Stimulated activated CD8-positive, alpha-beta memory T cell treated with anti-CD3 and anti-CD28 coated beads, Interleukin-2, amount 100 ng/mL, for 1 hour (primary cell): ENCODE measurements around the gene TEX35.
"Not testable (repeated sequence)": the region's sequence is repeated elsewhere in the genome, so short reads cannot be mapped to it uniquely, and the experiment has no call there.

Source experiments
- DNase-seq, 2 donors: peaks; one replicate each; pipeline ENCODE4 v3.0.0-alpha.2; 2020; ENCODE audit warnings: low read depth in 2 of 2

The TEX35 gene

DNA sequence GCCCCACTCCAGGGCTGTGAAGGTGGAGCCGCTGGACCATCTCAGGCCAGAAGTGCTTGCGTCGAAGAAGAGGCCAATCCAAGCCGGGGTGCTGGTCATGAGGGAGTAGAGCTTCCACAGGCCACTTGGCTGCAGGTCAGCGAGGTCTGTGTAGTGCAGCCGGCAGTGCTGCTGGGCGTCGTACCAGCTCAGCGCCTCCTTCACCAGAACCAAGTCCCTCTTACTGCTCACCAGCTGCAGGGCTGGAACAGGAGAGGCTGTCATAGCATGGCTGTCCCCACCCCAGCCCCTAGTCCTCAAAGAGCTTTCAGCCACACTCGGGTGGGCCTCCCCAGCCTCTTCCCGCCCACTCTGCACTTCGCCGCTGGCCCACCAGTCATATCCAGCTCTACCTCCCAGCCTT, 18.3 kb upstream of the TEX35 start:
- DNase-seq: no peak

DNA sequence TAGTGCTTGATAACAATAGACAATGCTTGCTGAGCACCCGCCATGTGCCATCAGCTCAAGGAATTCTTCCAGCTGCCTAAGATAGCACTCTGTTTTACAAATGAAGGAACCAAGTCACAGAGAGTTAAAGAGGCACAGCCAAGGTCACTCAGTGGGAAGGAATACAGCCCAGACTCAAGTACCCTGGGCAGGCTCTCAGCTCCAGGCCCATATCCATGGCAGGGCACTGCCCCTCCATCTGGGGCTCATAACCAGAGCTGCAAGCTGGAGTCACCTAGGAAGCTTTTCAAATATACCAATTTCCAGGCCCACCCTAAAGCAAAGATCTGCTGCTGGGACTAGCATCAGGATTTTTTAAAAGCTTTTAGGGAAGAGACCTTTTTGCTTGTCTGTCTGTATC, 17.8 kb upstream of the TEX35 start:
- DNase-seq: no peak

DNA sequence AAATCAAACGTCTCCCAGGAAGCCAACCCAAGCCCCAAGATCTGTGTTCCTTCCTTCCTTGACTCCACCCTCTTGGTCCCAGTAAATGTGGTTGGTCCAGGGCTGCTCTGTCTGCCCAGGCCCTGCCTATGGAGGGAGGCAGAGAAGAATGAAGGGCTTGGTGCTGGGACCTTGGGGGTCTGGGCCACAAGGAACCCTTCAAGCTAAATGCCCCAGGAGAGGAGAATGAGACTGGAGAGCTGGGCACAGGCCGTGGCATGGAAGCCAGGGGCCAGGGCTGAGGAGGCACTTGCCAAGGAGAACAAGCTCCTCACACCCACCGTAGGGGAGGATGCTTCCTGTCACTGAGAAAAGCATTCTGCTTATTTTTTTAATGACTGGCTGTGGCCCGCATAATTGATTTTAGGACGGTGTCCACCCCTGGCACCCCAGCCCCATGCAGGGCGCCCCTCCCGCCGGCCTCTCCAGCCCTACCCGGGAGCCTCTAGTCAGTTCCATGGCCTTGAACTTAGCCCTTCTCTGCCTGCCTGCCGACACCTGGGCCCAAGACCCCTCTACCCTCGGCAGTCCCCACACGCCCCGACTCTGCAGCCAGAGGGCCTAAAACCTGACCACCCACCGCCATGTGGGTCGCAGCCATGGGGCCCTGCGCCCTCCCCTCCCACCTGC, 17.0 kb upstream of the TEX35 start:
- no peak for DNase-seq

DNA sequence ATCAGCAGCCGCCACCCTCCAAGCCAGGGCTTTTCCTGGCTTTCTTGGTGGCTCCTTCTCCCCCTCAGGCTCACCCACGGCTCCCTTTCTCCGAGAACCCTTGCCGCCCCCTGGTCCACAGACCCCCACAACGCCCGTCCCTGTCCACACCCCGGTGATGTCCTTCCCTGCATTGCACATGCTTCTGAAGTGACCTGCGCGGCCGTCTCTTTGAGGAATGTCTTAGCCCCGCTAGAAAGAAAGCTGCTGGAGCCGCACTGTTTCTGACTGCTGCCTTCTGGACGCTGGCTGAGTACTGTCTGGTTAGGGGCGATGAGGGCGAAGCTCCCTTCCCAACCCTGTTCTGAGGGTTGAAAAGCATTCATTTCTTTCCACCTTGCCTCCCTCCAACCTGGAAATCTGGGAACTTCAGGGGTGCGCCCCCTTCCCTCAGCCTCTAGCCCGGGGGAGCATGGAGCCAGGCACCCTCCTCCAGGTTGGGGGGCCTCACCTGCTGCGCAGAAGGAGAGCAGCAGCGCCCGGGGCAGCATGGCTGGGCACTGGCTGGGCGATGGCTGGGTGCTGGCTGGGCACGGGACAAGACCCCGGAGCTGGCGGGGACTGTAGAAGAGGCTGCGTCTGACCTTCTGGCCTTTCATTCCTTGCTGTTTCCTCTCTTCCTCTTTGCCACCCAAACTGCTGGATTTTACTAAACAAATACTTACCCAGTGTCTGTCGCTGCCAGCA, 16.3 kb upstream of the TEX35 start, which contains the start of gene CLEC20A:
Gene CLEC20A, minus strand, starts transcription at position 555 of the 726 bp plus-strand sequence. Its CDS starts 25 bp downstream, at position 530.
- no peak for DNase-seq

DNA sequence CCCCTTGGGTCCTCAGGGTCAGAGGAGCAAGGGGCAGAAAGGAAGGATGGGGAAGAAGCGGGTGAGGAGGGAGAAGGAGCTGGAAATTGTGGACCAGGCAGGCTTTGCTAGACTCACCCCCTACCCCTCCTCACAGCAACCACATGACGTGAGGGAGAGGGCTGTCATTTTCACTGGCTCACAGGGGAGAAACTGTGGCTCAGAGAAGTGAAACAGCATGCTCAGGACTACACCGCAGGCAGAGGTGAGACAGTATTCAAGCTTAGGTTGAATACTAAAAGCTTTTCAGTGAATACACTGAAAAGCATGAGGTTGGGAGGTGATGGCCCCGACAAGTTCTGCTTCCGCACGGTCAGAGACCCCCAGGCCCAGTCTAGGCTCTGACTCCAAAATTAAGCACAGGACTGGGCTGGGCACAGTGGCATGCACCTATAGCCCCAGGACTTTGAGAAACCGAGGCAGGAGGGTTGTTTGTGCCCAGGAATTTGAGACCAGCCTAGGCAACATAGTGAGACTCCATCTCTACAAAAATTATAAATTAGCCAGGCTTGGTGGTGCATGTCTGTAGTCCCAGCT, 14.9 kb upstream of the TEX35 start:
- DNase-seq: no peak

DNA sequence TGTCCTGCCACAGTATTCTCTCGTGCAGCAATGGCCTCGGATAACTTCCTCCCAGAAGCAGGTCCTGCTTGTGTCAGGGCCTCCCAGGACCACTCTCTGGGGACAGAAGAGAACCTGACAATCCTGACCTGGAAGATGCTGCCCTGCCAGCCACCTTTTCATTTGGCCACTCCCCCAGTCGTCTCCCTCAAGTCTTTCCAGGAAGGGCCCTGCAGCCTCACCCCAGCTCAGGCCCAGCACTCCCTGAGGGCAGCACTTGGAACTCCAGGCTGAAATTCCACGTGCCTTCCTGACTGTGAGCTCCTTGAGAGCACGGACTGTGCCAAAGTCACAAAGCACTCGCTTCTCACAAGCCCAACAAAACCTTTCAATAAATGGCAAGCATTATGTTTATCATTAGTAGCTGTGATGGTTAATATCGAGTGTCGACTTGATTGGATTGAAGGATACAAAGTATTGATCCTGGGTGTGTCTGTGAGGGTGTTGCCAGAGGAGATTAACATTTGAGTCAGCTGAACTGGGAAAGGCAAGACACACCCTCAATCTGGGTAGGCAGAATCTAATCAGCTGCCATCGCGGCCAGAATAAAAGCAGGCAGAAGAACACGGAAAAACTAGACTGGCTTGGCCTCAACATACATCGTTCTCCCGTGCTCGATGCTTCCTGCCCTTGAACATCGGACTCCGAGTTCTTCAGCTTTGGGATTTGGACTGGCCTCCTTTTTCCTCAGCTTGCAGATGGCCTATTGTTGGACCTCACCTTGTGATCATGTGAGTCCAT, 13.8 kb upstream of the TEX35 start:
- no peak for DNase-seq

DNA sequence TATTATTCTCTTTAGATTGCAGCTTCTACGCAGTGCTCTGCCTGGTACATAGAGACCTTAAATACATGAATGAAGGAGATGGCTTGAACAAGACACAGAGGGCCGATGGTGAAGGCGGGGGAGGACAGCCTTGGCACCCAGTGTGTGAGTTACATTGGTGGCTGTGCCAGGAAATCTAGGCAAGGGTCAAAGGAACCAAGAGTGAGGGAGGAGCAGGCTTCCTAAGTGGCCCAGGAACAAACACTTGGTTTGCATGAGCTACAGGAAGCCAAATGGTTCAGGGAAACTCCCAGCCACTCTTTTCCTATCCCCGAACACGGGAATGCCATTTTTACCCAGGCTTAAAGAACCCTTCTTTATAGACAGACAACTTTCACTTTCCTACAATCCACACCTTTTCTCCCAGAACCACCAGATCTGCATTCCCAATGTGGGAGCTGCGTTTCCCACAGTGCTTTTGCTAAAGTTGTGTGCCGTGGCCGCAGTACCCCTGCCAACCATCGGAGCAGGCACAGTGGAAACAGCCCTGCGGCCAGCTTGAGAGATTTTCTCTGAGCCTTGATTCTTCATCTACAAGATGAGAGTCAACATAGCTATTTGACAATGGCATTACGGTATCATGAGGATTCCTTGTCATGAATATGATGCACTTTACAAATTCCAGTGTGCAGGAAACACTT, 12.7 kb upstream of the TEX35 start:
- DNase-seq: no peak

DNA sequence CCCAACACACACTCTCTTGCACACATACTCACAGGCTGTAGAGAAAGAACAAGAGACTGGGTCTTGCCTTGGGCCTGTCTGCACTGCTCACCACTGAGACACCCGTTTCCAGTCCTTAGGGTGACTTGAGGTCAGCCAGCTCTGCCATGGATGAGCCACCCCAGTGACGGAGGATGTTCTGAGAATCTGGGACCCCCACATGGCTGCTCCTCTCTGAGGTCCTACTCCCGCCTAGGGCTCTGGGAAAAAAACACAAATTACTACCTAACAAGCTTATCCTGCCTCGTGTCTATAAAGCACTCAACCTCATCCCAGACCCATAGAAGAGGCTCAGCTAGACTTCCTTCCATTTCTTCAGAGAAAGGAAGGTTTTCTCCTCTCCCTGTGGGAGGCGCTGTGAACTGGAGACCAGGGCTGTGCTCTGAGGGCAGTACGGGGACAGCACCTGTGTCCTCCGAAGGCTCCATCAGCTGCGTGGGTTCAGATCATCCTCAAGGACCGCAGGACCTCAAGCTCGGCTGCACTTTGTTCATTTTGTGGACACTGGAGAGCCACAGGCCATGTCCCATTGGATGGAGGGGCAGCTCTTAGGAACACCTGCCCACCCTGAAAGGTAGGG, 11.9 kb upstream of the TEX35 start:
- DNase-seq: no peak

DNA sequence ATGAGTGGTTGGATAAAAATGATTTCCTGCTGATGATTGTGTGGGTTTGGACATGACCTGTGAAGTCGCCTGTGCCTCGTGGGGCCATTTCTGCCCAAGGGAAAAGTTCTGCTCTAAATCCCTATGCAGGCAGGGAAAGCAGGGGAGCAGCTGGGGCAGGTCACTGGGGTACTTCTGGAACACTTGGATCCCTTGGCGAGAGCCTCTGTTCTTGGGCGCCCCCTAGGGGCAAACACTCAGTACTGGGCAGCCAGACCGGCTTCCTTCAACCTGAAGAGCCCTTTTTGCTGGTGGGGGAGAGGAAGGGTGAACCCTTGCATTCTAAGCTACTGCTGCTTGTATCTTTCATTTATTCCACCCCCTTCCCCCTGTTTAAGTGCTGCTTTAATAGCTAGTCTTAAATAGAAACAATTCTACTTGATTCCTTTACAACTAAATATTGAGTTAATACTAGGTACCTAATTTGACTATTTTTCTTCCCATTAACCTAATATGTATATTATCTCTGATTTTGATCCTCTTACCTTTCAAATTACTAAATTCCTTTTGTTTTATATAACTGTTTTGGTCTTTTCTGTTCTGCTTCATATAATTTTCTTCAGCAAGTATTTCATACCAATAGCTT, 11.1 kb upstream of the TEX35 start:
- peak in 1 of 2 donors; percentile 16 for DNase-seq

DNA sequence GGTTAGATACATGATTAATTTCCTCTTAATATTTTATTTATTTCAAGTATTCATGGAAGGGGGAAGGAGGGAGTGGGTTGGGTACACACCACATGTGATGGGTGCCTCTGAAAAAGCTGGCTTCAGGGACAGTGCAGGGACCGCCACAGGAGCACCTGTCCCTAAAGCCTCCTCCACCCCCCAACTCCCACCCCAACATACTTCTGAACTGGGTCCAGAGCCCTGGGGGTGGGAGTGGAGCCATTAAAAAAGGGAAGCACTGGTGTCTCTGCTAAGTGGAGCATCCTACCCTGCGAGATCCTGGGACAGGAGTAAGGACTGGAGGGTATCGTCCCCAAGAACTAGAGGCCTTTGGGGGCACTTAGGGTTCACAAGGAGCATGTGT, 10.6 kb upstream of the TEX35 start:
- no peak for DNase-seq

DNA sequence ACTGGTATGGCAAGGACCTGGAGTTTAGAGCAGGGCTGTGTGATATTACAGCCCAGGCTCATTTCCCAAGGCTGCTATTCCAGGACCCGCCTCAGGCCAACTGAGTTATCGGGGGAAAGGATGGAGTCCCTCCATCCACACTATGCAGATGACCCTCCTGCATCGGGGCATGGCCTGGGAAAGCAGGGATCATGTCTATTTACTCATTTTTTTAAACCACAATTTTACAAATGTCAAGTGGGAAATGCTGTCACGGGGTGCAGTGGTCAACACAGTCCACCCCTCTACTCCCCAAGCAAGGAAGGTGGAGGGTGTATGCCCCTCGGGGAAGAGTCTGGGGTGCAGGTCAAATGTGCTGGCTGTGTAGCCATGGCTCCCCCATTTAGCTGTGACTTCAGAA, 10.1 kb upstream of the TEX35 start:
- no peak for DNase-seq

DNA sequence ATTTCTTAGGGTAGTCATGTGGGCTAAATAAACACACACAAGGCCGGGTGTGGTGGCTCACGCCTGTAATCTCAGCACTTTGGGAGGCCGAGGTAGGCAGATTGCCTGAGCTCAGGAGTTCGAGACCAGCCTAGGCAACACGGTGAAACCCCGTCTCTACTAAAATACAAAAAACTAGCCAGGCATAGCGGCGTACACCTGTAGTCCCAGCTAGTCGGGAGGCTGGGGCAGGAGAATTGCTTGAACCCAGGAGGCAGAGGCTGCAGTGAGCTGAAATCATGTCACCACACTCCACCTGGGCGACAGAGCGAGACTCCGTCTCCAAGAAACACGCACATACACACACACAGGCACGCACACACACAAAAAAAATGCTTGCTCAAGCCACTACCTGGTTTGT, 9.6 kb upstream of the TEX35 start:
- DNase-seq: not testable (repeated sequence)

DNA sequence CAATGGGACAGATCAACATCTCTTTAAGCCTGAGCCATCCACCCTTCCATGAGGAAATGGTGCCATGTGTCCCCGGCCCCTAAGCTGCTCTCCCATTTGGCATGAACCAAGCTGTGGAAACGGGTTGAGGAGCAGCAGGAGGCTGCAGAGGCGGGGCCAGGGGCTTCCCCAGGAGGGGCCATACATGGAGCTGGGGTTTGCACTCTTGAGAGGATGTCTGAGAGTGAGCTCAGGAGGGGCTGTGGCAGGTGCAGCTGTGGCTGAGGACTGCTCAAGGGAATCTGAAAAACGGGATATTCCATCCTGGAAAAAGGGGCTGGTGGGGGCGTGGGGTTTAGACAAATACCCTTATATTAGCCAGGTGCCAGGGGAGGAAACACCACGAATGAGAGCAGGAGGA, 9.1 kb upstream of the TEX35 start:
- no peak for DNase-seq

DNA sequence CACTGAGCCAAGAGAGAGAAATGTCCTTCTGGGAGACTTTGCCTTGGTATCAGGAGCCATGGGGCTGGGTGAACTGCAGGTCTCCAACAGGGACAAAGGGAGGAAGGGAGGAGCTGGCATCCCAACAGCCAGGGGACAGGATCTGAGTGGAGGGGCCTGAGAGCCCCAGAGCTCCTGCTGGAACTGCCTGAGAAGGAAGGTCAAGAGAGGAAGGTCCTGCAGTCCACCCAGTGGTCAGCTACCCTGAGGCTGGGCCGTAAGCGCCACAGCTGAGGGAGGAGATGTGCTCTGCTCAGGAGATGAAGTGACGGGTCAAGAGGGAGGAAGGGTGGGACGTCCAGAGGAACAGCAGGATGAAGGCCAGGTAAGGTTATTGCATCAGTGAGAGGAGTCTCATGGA, 8.6 kb upstream of the TEX35 start:
- no peak for DNase-seq

DNA sequence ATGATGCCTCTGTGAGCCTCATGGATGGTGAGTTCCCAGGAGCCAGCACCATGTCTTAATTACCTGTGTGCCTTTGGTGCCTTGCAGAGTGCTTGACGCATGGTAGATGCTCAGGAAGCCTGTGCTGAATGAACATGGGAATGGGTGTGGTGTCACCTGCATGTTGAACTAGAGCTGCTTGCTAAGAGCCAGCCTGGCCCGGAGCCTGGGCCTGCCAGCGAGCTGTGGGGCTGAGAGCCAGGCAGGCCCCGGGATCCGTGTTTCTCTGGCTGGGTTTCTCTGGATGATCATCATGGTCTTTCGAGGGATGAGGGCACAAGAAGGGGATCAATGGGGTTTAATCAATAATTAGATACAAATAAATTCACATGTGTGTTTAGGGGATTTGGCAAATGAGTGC, 6.7 kb upstream of the TEX35 start:
- DNase-seq: no peak

DNA sequence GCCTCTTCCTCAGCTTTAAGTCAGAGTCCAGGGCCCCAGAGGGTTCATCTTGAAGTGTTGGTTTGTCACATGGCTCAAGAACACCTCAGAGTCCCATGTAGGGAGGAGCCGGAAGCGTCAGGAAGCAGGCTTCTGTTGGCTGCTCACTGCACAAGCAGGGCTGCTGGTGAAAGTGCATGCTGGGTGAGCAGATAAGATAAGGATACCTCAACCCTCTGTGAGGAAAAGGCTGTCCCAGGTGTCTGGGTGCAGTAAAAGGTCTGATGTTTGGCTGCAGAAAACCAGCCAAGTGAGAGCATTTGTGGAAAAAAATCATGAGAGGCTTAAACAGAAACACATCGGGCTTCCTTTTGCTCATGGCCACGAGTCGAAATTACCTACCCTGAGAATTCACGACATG, 6.2 kb upstream of the TEX35 start:
- DNase-seq: no peak

DNA sequence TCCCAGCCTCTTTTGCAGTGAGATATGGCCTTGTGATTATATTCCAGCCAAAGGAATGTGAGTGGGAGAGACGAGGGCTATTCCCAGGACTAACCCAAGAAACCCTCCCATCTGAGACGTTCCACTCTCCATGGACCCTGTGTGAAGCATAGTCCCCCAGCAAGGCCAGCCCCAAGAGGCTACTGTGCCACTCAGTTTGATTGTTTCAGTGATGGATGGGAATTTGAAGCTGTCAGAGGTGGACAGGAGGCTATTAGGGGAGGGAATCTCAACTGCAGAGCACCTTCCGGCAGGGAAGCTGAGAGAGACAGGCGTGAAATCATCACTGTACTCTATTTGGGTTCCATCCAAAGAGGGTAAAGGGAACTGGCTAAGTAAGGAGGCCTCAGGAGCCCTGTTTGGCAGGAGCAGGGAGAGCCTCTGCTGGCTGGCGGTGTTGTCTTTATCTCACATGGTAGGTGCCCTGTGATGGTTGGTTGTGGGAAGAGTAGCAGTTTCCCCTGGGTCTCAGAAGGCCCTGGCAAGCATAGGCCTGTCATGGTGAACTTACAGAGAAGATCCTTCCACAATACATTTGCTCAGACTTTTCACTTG, 3.4 kb upstream of the TEX35 start:
- DNase-seq: no peak

DNA sequence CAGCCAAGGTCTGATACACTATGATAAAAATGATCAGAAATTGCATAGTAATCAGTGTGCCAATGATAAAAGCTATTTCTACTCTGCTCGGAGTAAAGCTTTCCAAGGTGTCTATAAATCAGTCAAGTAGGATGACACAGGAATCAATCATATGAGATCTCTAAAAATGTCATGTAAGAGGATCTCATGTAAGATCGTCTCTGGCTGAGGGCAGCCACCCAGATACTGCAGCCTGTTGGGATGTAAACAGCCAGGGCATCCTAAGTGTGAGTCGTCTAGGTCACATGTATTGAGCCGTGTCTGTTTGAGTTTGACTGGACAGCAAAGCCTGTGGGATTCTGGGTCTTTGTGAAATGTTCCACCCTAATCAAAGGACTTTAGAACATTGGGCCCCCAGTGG, 2.8 kb upstream of the TEX35 start:
- no peak for DNase-seq

DNA sequence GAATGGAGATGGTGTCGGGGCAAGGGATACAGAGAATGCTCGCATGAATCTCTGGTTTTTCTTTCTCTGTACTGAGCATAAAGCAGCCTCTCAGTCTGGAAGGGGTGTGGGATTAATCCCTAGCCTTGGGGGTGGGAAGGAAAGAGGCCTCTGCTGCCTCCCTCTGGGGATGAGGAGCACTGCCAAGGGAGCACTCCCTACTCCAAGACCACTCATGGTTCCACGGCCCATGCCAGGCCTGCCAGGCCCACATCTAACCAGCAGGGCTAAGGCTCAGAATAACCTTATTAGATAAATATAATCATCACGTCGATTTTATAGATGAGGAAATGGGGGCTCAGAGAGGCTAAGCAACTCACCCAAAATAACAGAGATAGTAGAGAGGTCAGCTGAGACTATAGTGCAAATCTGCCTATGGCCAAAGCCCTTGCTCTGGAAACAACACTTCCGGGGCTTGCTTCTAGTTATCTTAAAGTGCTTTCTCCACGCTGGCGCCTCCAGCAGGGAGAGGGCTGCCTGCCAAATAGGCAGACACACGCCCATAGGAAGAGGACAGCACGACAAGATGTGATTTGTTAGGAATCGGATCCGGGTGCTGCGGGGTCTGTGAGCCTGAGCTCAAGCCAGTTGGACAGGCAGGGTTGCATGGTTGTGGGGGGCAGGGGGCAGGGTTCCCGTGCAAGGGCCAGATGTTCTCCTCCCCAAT, 522 bp downstream of the TEX35 start:
- no peak for DNase-seq

DNA sequence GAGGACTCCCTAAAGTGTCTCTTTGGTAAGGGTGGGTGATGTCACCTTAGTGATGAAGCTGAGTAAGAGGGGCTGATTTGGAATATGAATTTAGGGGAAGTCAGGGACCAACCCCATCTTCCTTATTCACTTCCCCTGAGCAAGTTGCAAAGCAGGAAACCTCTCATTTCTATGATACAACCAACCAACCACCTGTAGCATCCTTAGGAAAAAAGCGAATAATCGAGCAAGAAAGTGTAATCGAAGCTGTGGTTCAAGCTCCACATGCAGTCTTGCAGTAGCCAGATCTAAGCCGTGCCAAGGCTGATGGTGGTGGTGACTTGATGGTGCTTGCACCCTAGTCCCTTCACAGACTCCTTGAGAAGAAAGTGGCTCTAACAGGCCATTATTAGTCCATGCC, 3.2 kb downstream of the TEX35 start:
- no peak for DNase-seq
